Measurements from ENCODE around the gene DNM2.

DNM2 gene

GRCh38 chr19:10831987-10832938 lies 114.4 kb downstream of the DNM2 start:
- CTCF ChIA-PET = interaction anchor here (0.9 to 2.5 kb wide), 2 partner anchors 11 to 14 kb away, joined by 3 to 12 read pairs; no protein-coding TSS in a partner anchor
- DNase-seq = no peak
- POLR2A ChIA-PET = no interaction called here
- 91% methylated on average over 27 of the region's 28 CpGs for WGBS (ENCODE audit: insufficient coverage)
- H3K27me3 ChIP-seq (replicated peaks in 2 of 5; ENCODE audit: control insufficient read depth in 4 of 5, insufficient read depth in 5 of 5, low read length in 4 of 5) = no peaks in the 10 kb centered on the region
- H3K36me3 ChIP-seq (ENCODE audit: control insufficient read depth in 4 of 4, insufficient read depth in 4 of 4, low read length in 3 of 4) = peaks cover 13 to 56% (median 36%) of the 10 kb centered on the region in 4 experiments
- peaks cover 0 to 15% (median 14%) of the 10 kb centered on the region in 4 experiments for H3K4me1 ChIP-seq (ENCODE audit: control extremely low read depth in 1 of 4, control insufficient read depth in 4 of 4, insufficient read depth in 4 of 4, low read length in 3 of 4)
- H3K27ac ChIP-seq (ENCODE audit: insufficient read depth in 1 of 2, low read depth in 1 of 2, low read length in 2 of 2, poor library complexity in 1 of 2, severe bottlenecking in 2 of 2) = no peak overlapping the region
- H3K9me3 ChIP-seq (ENCODE audit: control extremely low read depth in 1 of 5, control insufficient read depth in 4 of 5, insufficient read depth in 2 of 5, low read depth in 1 of 5, low read length in 4 of 5) = peaks cover 0 to 3% (median 0%) of the 10 kb centered on the region in 5 experiments
- H3K4me3 ChIP-seq (ENCODE audit: control insufficient read depth in 1 of 7, extremely low read depth in 1 of 7, insufficient read depth in 4 of 7, low read depth in 2 of 7, low read length in 6 of 7) = no peak overlapping the region

- peaks cover 0 to 3% (median 0%) of the 10 kb centered on the region in 5 experiments for H3K9me3 ChIP-seq (ENCODE audit: control extremely low read depth in 1 of 5, control insufficient read depth in 4 of 5, insufficient read depth in 2 of 5, low read depth in 1 of 5, low read length in 4 of 5)
- POLR2A ChIA-PET = no interaction called here
- no peaks in the 10 kb centered on the region for H3K27me3 ChIP-seq (replicated peaks in 2 of 5; ENCODE audit: control insufficient read depth in 4 of 5, insufficient read depth in 5 of 5, low read length in 4 of 5)
- H3K27ac ChIP-seq (ENCODE audit: insufficient read depth in 1 of 2, low read depth in 1 of 2, low read length in 2 of 2, poor library complexity in 1 of 2, severe bottlenecking in 2 of 2) = no peak overlapping the region
- WGBS (ENCODE audit: insufficient coverage) = 92% methylated on average over 20 of the region's 20 CpGs
- H3K4me3 ChIP-seq (ENCODE audit: control insufficient read depth in 1 of 7, extremely low read depth in 1 of 7, insufficient read depth in 4 of 7, low read depth in 2 of 7, low read length in 6 of 7) = no peak overlapping the region
- peaks cover 0 to 15% (median 14%) of the 10 kb centered on the region in 4 experiments for H3K4me1 ChIP-seq (ENCODE audit: control extremely low read depth in 1 of 4, control insufficient read depth in 4 of 4, insufficient read depth in 4 of 4, low read length in 3 of 4)
- no peak for DNase-seq
- CTCF ChIA-PET = interaction anchor here (0.6 to 1.3 kb wide), 3 partner anchors 31 to 220 kb away, joined by 3 read pairs; no protein-coding TSS in a partner anchor
- H3K36me3 ChIP-seq (ENCODE audit: control insufficient read depth in 4 of 4, insufficient read depth in 4 of 4, low read length in 3 of 4) = peaks cover 13 to 56% (median 35%) of the 10 kb centered on the region in 4 experiments
Observed at GRCh38 chr19:10832939-10833296, 115.0 kb downstream of the DNM2 start.

- Histone ChIP-seq H3K4me3 (ENCODE audit: control insufficient read depth in 1 of 7, extremely low read depth in 1 of 7, insufficient read depth in 4 of 7, low read depth in 2 of 7, low read length in 6 of 7) (peak overlapping the region in 5 of 7 experiments; percentile 34 to 90 (median 82)), H3K9me3 (ENCODE audit: control extremely low read depth in 1 of 5, control insufficient read depth in 4 of 5, insufficient read depth in 2 of 5, low read depth in 1 of 5, low read length in 4 of 5) (peaks cover 0 to 3% (median 0%) of the 10 kb centered on the region in 5 experiments), H3K36me3 (ENCODE audit: control insufficient read depth in 4 of 4, insufficient read depth in 4 of 4, low read length in 3 of 4) (peaks cover 9 to 42% (median 24%) of the 10 kb centered on the region in 4 experiments), H3K4me1 (ENCODE audit: control extremely low read depth in 1 of 4, control insufficient read depth in 4 of 4, insufficient read depth in 4 of 4, low read length in 3 of 4) (peaks cover 0 to 15% (median 14%) of the 10 kb centered on the region in 4 experiments), H3K27me3 (replicated peaks in 2 of 5; ENCODE audit: control insufficient read depth in 4 of 5, insufficient read depth in 5 of 5, low read length in 4 of 5) (no peaks in the 10 kb centered on the region), H3K27ac (ENCODE audit: insufficient read depth in 1 of 2, low read depth in 1 of 2, low read length in 2 of 2, poor library complexity in 1 of 2, severe bottlenecking in 2 of 2) (peak overlapping the region in 1 of 2 experiments; percentile 100)
- ChIA-PET POLR2A (interaction anchor here (0.7 to 1.4 kb wide), 3 partner anchors 12 to 133 kb away, joined by 4 to 8 read pairs (median 4); partner anchors contain the start of gene DNM2), CTCF (interaction anchor here (0.8 to 2.8 kb wide), 9 partner anchors 8 to 135 kb away, joined by 3 to 18 read pairs (median 5); partner anchors contain the start of gene QTRT1)
- 84% methylated on average over 20 of the region's 32 CpGs for WGBS (ENCODE audit: insufficient coverage)
- DNase-seq = no peak
Observed at GRCh38 chr19:10835089-10835753, 117.3 kb downstream of the DNM2 start.

GRCh38 chr19:10835754-10836478 lies 118.0 kb downstream of the DNM2 start, which contains the start of gene TMED1:
Gene TMED1, minus strand, starts transcription at chr19:10836212. Its CDS starts 21 bp downstream, at chr19:10836191.
- CTCF ChIA-PET = interaction anchor here (0.5 to 2.8 kb wide), 16 partner anchors 9 to 325 kb away, joined by 3 to 18 read pairs (median 4); partner anchors contain the start of genes DNM2 and QTRT1
- Histone ChIP-seq H3K27ac (ENCODE audit: insufficient read depth in 1 of 2, low read depth in 1 of 2, low read length in 2 of 2, poor library complexity in 1 of 2, severe bottlenecking in 2 of 2) (peak within 1 kb of the TSS; percentile 99 to 100), H3K27me3 (replicated peaks in 2 of 5; ENCODE audit: control insufficient read depth in 4 of 5, insufficient read depth in 5 of 5, low read length in 4 of 5) (no peaks in the 10 kb centered on the region), H3K9me3 (ENCODE audit: control extremely low read depth in 1 of 5, control insufficient read depth in 4 of 5, insufficient read depth in 2 of 5, low read depth in 1 of 5, low read length in 4 of 5) (peaks cover 0 to 3% (median 0%) of the 10 kb centered on the region in 5 experiments), H3K4me3 (ENCODE audit: control insufficient read depth in 1 of 7, extremely low read depth in 1 of 7, insufficient read depth in 4 of 7, low read depth in 2 of 7, low read length in 6 of 7) (peak within 1 kb of the TSS; percentile 74 to 91 (median 82)), H3K4me1 (ENCODE audit: control extremely low read depth in 1 of 4, control insufficient read depth in 4 of 4, insufficient read depth in 4 of 4, low read length in 3 of 4) (peaks cover 0 to 15% (median 14%) of the 10 kb centered on the region in 4 experiments), H3K36me3 (ENCODE audit: control insufficient read depth in 4 of 4, insufficient read depth in 4 of 4, low read length in 3 of 4) (peaks cover 8 to 35% (median 20%) of the 10 kb centered on the region in 4 experiments)
- 0% methylated on average over 50 of the region's 50 CpGs for WGBS (ENCODE audit: insufficient coverage)
- POLR2A ChIA-PET = interaction anchor here (0.5 to 1.4 kb wide), 6 partner anchors 35 to 412 kb away, joined by 3 to 8 read pairs (median 4); partner anchors contain the start of genes CARM1 and DNM2
- DNase-seq = peak; percentile 99 to 100 (median 100)

GRCh38 chr19:10836479-10837330 lies 118.8 kb downstream of the DNM2 start:
- POLR2A ChIA-PET = interaction anchor here (1.0 to 1.4 kb wide), 3 partner anchors 35 to 413 kb away, joined by 3 to 8 read pairs (median 4); partner anchors contain the start of genes CARM1 and DNM2
- no peaks in the 10 kb centered on the region for H3K27me3 ChIP-seq (replicated peaks in 2 of 5; ENCODE audit: control insufficient read depth in 4 of 5, insufficient read depth in 5 of 5, low read length in 4 of 5)

More at GRCh38 chr19:10836479-10837330, 118.8 kb downstream of the DNM2 start:
- Histone ChIP-seq H3K4me1 (ENCODE audit: control extremely low read depth in 1 of 4, control insufficient read depth in 4 of 4, insufficient read depth in 4 of 4, low read length in 3 of 4) (peaks cover 0 to 15% (median 14%) of the 10 kb centered on the region in 4 experiments), H3K27ac (ENCODE audit: insufficient read depth in 1 of 2, low read depth in 1 of 2, low read length in 2 of 2, poor library complexity in 1 of 2, severe bottlenecking in 2 of 2) (peak overlapping the region; percentile 99 to 100), H3K4me3 (ENCODE audit: control insufficient read depth in 1 of 7, extremely low read depth in 1 of 7, insufficient read depth in 4 of 7, low read depth in 2 of 7, low read length in 6 of 7) (peak overlapping the region in 6 of 7 experiments; percentile 74 to 90 (median 80)), H3K9me3 (ENCODE audit: control extremely low read depth in 1 of 5, control insufficient read depth in 4 of 5, insufficient read depth in 2 of 5, low read depth in 1 of 5, low read length in 4 of 5) (peaks cover 0 to 3% (median 0%) of the 10 kb centered on the region in 5 experiments), H3K36me3 (ENCODE audit: control insufficient read depth in 4 of 4, insufficient read depth in 4 of 4, low read length in 3 of 4) (peaks cover 8 to 28% (median 16%) of the 10 kb centered on the region in 4 experiments)
- CTCF ChIA-PET = interaction anchor here (0.7 to 2.8 kb wide), 13 partner anchors 9 to 136 kb away, joined by 3 to 18 read pairs (median 5); partner anchors contain the start of genes DNM2 and QTRT1
- WGBS (ENCODE audit: insufficient coverage) = 34% methylated on average over 23 of the region's 38 CpGs
- peak; percentile 87 to 94 (median 93) for DNase-seq
